DOHH2 (cell line): ENCODE results near the gene MGAT3.

Experiments
- H3F3A ChIP-seq: fragments of 200-600 bp; sonication (generic), shearing (Covaris generic); 2 replicates; pipeline ENCODE4 v1.6.0; 2016; ENCODE audit warnings: antibody characterized with exemption, mild to moderate bottlenecking; ENCODE audit not compliant: control insufficient read depth, insufficient read depth
- H3K27ac ChIP-seq: fragments of 200-600 bp; sonication (generic); 2 replicates; pipeline ENCODE4 v1.5.1; 2014; ENCODE audit warnings: low read depth, mild to moderate bottlenecking, low read length, moderate library complexity
- H3K27me3 ChIP-seq: fragments of 200-600 bp; sonication (generic); 2 replicates; pipeline ENCODE4 v1.6.1; 2014; ENCODE audit warnings: mild to moderate bottlenecking, low read length, mixed read lengths; ENCODE audit not compliant: control insufficient read depth
- H3K36me3 ChIP-seq: fragments of 200-600 bp; sonication (generic); 2 replicates; pipeline ENCODE4 v1.6.1; 2014; ENCODE audit warnings: mild to moderate bottlenecking, low read length, moderate library complexity, mixed read lengths; ENCODE audit not compliant: control insufficient read depth
- H3K4me1 ChIP-seq: fragments of 200-600 bp; sonication (generic); 2 replicates; pipeline ENCODE4 v1.6.1; 2014; ENCODE audit warnings: mild to moderate bottlenecking, low read length, mixed read lengths; ENCODE audit not compliant: control insufficient read depth
- H3K4me2 ChIP-seq: fragments of 200-600 bp; sonication (generic); 2 replicates; pipeline ENCODE4 v1.6.0; 2014; ENCODE audit warnings: mild to moderate bottlenecking, low read length, moderate library complexity
- H3K4me3 ChIP-seq: fragments of 200-600 bp; sonication (generic); 2 replicates; pipeline ENCODE4 v1.5.1; 2014; ENCODE audit warnings: mild to moderate bottlenecking, low read length, mixed read lengths
- H3K79me2 ChIP-seq: fragments of 200-600 bp; sonication (generic); 2 replicates; pipeline ENCODE4 v1.6.1; 2014; ENCODE audit warnings: mild to moderate bottlenecking, low read length, mixed read lengths; ENCODE audit not compliant: control insufficient read depth
- H3K9me2 ChIP-seq: fragments of 200-600 bp; sonication (generic); replicated peaks from 2 replicates; pipeline ENCODE4 v1.6.1; 2014; ENCODE audit warnings: mild to moderate bottlenecking, low read length, mixed read lengths; ENCODE audit not compliant: control insufficient read depth
- H3K9me3 ChIP-seq: fragments of 200-600 bp; sonication (generic); 2 replicates; pipeline ENCODE4 v1.6.1; 2014; ENCODE audit warnings: antibody characterized with exemption, low read length, mixed read lengths; ENCODE audit not compliant: control insufficient read depth, insufficient read depth
- H4K20me1 ChIP-seq: fragments of 200-600 bp; sonication (generic); 2 replicates; pipeline ENCODE4 v1.6.0; 2014; ENCODE audit warnings: low read depth, mild to moderate bottlenecking, antibody characterized with exemption, low read length, moderate library complexity; ENCODE audit not compliant: control insufficient read depth, insufficient read depth
- EZH2phosphoT487 ChIP-seq: fragments of 200-600 bp; sonication (generic); IDR thresholded peaks from 2 replicates; pipeline ENCODE4 v1.6.1; 2017; ENCODE audit warnings: borderline replicate concordance, mild to moderate bottlenecking, antibody characterized with exemption, low read length, moderate library complexity, mixed read lengths
- TF ChIP-seq, protein P1 (sequence below): fragments of 200-600 bp; sonication (generic); IDR thresholded peaks from one replicate; pipeline ENCODE4 v1.5.1; 2014; ENCODE audit warnings: antibody characterized with exemption, mild to moderate bottlenecking, low read depth, low read length; ENCODE audit not compliant: poor library complexity, severe bottlenecking

MGAT3 gene

DNA sequence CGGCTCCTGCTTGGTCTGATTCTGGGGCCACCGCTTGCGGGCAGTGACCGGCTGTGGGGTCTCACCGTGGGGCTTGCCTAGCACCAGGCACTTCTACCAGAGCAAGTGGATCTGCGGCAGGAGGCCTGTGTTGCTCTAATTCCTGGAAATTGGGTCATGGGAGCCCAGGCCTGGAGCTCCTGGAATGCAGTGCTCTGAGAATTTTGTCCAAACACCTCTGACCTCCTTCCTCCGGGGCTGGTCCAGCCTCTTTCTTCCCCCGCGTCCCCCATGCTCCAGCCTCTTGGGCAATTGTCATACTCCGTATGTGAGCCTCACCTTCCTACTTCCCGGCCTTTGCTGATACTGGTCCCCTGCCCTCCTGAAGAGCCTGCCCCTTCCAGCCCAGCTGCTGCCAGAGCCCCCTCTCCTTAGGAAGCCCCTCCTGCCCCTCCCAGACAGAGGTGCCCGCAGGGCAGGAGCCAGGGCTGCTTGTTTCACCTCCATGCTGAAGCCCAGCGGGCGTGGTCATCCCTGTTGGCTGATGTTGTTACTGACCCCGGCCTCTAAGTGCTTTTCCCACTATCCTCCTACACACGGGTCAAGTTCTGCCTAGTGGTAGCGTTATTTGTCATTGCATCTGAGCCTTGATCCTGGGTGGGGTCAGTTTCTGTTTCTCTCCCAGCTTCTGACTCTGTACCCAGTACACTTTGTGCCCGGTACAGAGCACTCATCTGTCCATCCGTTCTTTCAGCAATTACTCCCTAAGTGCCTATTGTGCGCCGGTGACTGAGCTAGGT lies 9.6 kb downstream of the MGAT3 start:
- Histone ChIP-seq H3K27ac (peak overlapping the region; percentile 97), H3K9me3 (no peaks in the 10 kb centered on the region), H3K4me3 (peak overlapping the region; percentile 70), H4K20me1 (no peaks in the 10 kb centered on the region), H3F3A (peaks cover 36% of the 10 kb centered on the region), H3K4me2 (peak overlapping the region; percentile 82), H3K4me1 (peaks cover 99% of the 10 kb centered on the region), H3K9me2 (no peaks in the 10 kb centered on the region), H3K27me3 (no peaks in the 10 kb centered on the region), H3K79me2 (peaks cover 84% of the 10 kb centered on the region), H3K36me3 (peaks cover 28% of the 10 kb centered on the region)
- TF ChIP-seq EZH2phosphoT487: no peak
- TF ChIP-seq, protein P1, sequence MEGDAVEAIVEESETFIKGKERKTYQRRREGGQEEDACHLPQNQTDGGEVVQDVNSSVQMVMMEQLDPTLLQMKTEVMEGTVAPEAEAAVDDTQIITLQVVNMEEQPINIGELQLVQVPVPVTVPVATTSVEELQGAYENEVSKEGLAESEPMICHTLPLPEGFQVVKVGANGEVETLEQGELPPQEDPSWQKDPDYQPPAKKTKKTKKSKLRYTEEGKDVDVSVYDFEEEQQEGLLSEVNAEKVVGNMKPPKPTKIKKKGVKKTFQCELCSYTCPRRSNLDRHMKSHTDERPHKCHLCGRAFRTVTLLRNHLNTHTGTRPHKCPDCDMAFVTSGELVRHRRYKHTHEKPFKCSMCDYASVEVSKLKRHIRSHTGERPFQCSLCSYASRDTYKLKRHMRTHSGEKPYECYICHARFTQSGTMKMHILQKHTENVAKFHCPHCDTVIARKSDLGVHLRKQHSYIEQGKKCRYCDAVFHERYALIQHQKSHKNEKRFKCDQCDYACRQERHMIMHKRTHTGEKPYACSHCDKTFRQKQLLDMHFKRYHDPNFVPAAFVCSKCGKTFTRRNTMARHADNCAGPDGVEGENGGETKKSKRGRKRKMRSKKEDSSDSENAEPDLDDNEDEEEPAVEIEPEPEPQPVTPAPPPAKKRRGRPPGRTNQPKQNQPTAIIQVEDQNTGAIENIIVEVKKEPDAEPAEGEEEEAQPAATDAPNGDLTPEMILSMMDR: no peak

DNA sequence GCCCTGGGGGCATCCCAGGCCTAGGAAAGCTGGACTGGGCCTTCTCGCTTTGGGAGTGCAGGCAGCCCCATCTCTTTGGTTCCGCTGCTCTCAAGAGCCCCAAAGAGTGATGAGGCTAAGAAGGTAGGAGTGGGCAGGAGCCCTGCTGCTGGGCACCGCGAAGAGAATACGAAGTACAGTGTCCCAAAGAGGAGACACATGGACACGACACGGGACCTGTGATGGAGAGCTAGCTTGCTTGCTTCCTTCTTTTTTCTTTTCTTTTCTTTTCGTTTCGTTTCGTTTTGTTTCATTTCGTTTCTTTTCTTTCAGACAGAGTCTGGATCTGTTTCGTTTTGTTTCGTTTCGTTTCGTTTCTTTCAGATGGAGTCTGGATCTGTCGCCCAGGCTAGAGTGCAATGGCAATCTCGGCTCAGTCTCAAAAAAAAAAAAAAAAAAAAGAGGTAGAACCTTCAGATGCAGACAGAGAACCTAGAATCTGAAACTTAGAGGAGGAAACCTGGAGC lies 10.6 kb downstream of the MGAT3 start:
- H3K27ac ChIP-seq: peak overlapping the region; percentile 97
- no peaks in the 10 kb centered on the region for H3K27me3 ChIP-seq
- peaks cover 34% of the 10 kb centered on the region for H3F3A ChIP-seq
- H3K4me1 ChIP-seq: peaks cover 99% of the 10 kb centered on the region
- H4K20me1 ChIP-seq: no peaks in the 10 kb centered on the region
- no peaks in the 10 kb centered on the region for H3K9me2 ChIP-seq
- H3K9me3 ChIP-seq: no peaks in the 10 kb centered on the region
- peak overlapping the region; percentile 70 for H3K4me3 ChIP-seq
- peak overlapping the region; percentile 82 for H3K4me2 ChIP-seq
- peaks cover 22% of the 10 kb centered on the region for H3K36me3 ChIP-seq
- no peak for TF ChIP-seq EZH2phosphoT487
- TF ChIP-seq, protein P1: no peak
- peaks cover 81% of the 10 kb centered on the region for H3K79me2 ChIP-seq

DNA sequence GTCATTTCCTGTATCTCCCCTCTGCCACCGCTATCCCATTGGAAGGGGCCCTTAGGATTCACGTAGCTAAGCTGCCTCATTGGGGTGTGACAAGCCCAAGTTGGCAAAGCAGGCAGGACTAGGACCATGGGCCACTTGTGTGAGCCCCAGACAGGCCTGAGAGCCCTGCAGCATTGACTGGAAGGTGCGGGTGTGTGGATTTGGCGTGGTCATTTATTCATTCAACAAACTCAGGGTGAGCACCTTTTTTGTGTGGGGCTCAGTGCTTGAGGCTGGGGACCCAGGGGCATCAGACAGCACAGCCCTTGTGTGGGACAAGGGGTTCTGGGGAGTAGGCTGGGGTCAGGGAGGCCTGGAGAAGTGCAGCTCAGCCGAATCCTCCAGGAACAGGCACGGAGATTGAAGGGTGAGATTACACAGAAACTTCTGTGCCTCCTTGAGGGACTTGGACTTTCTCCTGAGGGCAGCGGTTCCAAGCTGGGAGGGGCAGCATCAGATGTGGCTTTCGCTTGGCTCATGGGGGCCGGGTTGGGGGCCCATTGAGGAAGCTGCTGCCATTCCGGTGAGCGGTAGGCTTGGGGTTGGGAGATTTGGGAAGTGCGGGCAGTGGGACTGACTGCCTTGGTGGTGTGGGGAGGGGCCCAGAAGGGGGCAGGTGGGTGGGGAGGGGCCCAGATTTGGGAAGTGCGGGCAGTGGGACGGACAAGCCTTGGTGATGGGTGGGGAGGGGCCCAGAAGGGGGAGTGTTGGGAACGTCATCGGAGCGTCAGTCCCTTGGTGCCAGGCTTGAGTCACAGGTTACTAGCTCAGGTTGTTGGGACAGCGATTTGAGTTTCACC lies 11.9 kb downstream of the MGAT3 start:
- Histone ChIP-seq H3K4me1 (peaks cover 98% of the 10 kb centered on the region), H3K9me3 (no peaks in the 10 kb centered on the region), H4K20me1 (no peaks in the 10 kb centered on the region), H3K36me3 (peaks cover 23% of the 10 kb centered on the region), H3K4me3 (peak overlapping the region; percentile 70), H3K4me2 (peak overlapping the region; percentile 82), H3F3A (peaks cover 26% of the 10 kb centered on the region), H3K27me3 (no peaks in the 10 kb centered on the region), H3K9me2 (no peaks in the 10 kb centered on the region), H3K79me2 (peaks cover 81% of the 10 kb centered on the region), H3K27ac (peak overlapping the region; percentile 97)
- no peak for TF ChIP-seq EZH2phosphoT487
- TF ChIP-seq, protein P1: no peak
